ENCODE measurements around the gene SOX11. TPM values are rescaled to one million over a fixed set of nuclear protein-coding genes. Genes with fewer than 3 reads are reported as not detected.

SOX11 gene
- total RNA-seq, 1 experiment from 2014 or later = 0.02 TPM

DNA sequence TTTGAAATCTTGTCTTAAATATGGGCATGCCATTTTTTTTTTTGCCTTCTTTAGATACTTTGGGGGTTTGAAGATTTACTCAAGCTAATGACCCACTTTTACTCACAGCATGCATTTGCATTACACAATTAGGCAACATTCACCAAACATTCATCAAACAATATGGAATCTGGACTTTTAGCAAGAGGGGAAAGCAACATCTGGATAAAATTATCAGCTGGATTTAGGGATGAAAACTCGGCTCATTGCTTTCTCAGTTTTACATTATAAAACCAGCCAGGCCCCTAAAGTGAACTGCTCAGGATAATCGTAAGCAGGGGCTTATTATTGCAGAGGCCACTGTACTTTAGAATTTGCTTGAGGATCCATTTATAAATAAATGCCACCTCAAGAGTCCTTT is 44.7 kb downstream of the SOX11 start (continued):
- TF ChIP-seq POLR2A (IDR thresholded peaks at IDR 0.05; ENCODE audit: borderline replicate concordance, extremely low read depth, insufficient read depth, insufficient read length) (no peak), YY1 (IDR thresholded peaks at IDR 0.05; ENCODE audit: extremely low read depth, insufficient replicate concordance, low read depth, low read length) (no peak), SRF (IDR thresholded peaks at IDR 0.05; ENCODE audit: low read depth) (no peak)

- intact Hi-C loops (cut with micrococcal nuclease) = no loop called here
- DNase-seq (ENCODE audit: low read depth, low spot score) (no peak), ATAC-seq (no peak)
- ChIA-PET POLR2A (no interaction called here), RAD21 (ENCODE audit: low non-redundant PET in 1 of 2, low total read pairs in 2 of 2, uncharacterized antibody in 2 of 2, unreplicated experiment in 2 of 2) (no interaction called here), CTCF (no interaction called here)
- H3K27ac ChIP-seq (ENCODE audit: low read depth, low read length) = no peak overlapping the region
- no peak overlapping the region for H3K9ac ChIP-seq (ENCODE audit: low read length)
- no peaks in the 10 kb centered on the region for H3K79me2 ChIP-seq (ENCODE audit: insufficient read depth, low read length)
- H3K27me3 ChIP-seq (ENCODE audit: insufficient read depth, low read length) = no peaks in the 10 kb centered on the region
- H3K4me3 ChIP-seq (replicated peaks in 1 of 2; ENCODE audit: low read depth in 1 of 2, low read length in 2 of 2) = no peak overlapping the region
- H3K4me1 ChIP-seq (ENCODE audit: control insufficient read depth in 1 of 2, insufficient read depth in 2 of 2, low read length in 2 of 2) = no peaks in the 10 kb centered on the region
- H3K4me2 ChIP-seq (ENCODE audit: low read length) = no peak overlapping the region
- no peaks in the 10 kb centered on the region for H3K36me3 ChIP-seq (ENCODE audit: control insufficient read depth in 1 of 2, insufficient read depth in 2 of 2, low read length in 2 of 2)
- TF ChIP-seq SIN3A (IDR thresholded peaks at IDR 0.05; ENCODE audit: low read depth) (no peak), ZFX (IDR thresholded peaks at IDR 0.05) (no peak), TCF7L2 (IDR thresholded peaks at IDR 0.05; ENCODE audit: borderline replicate concordance, extremely low read depth, insufficient read depth, insufficient read length) (no peak), JUND (IDR thresholded peaks at IDR 0.05) (no peak), EGR1 (IDR thresholded peaks at IDR 0.05; ENCODE audit: low read depth) (no peak), FOSL1 (IDR thresholded peaks at IDR 0.05; ENCODE audit: low read depth) (no peak), POLR2A (IDR thresholded peaks at IDR 0.05; ENCODE audit: borderline replicate concordance, extremely low read depth, insufficient read depth, insufficient read length) (no peak), ZNF274 (IDR thresholded peaks at IDR 0.05; ENCODE audit: low read depth, low read length) (no peak), CEBPB (IDR thresholded peaks at IDR 0.05; ENCODE audit: low read depth) (no peak), ELF1 (IDR thresholded peaks at IDR 0.05; ENCODE audit: borderline replicate concordance, low read depth) (no peak), YY1 (IDR thresholded peaks at IDR 0.05; ENCODE audit: extremely low read depth, insufficient replicate concordance, low read depth, low read length) (no peak), EZH2phosphoT487 (IDR thresholded peaks at IDR 0.05; ENCODE audit: borderline replicate concordance) (no peak), EZH2 (IDR thresholded peaks at IDR 0.05) (no peak)
- TF ChIP-seq, protein P1, sequence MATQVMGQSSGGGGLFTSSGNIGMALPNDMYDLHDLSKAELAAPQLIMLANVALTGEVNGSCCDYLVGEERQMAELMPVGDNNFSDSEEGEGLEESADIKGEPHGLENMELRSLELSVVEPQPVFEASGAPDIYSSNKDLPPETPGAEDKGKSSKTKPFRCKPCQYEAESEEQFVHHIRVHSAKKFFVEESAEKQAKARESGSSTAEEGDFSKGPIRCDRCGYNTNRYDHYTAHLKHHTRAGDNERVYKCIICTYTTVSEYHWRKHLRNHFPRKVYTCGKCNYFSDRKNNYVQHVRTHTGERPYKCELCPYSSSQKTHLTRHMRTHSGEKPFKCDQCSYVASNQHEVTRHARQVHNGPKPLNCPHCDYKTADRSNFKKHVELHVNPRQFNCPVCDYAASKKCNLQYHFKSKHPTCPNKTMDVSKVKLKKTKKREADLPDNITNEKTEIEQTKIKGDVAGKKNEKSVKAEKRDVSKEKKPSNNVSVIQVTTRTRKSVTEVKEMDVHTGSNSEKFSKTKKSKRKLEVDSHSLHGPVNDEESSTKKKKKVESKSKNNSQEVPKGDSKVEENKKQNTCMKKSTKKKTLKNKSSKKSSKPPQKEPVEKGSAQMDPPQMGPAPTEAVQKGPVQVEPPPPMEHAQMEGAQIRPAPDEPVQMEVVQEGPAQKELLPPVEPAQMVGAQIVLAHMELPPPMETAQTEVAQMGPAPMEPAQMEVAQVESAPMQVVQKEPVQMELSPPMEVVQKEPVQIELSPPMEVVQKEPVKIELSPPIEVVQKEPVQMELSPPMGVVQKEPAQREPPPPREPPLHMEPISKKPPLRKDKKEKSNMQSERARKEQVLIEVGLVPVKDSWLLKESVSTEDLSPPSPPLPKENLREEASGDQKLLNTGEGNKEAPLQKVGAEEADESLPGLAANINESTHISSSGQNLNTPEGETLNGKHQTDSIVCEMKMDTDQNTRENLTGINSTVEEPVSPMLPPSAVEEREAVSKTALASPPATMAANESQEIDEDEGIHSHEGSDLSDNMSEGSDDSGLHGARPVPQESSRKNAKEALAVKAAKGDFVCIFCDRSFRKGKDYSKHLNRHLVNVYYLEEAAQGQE (IDR thresholded peaks at IDR 0.05; ENCODE audit: low read depth) = no peak
- peaks cover 0 to 19% of the 10 kb centered on the region in 2 experiments; a peak in 2 of 4 replicates for H3K9me3 ChIP-seq (ENCODE audit: control insufficient read depth in 1 of 2, insufficient read depth in 1 of 2, low read depth in 1 of 2, low read length in 2 of 2)
- no peaks in the 10 kb centered on the region for H4K20me1 ChIP-seq (ENCODE audit: insufficient read depth)
- BruUV-seq (replicated peaks) = no TSS peak
- H2AFZ ChIP-seq (ENCODE audit: low read depth, low read length, poor library complexity, severe bottlenecking) = no peak overlapping the region
- H3K9me2 ChIP-seq (ENCODE audit: insufficient read depth) = no peaks in the 10 kb centered on the region
Observed at GRCh38 chr2:5740053-5740452, 47.9 kb downstream of the SOX11 start.

Measured in HCT116 (cell line).